ENCODE measurements around the gene RTN4RL1. TPM values are rescaled to one million over a fixed set of nuclear protein-coding genes. Genes with fewer than 3 reads are reported as not detected.
"Not testable (repeated sequence)": the region's sequence is repeated elsewhere in the genome, so short reads cannot be mapped to it uniquely, and the experiment has no call there.

Gene RTN4RL1
- total RNA-seq, 3 donors from 2014 or later: 0.14 to 0.47 (median 0.43) TPM

DNA sequence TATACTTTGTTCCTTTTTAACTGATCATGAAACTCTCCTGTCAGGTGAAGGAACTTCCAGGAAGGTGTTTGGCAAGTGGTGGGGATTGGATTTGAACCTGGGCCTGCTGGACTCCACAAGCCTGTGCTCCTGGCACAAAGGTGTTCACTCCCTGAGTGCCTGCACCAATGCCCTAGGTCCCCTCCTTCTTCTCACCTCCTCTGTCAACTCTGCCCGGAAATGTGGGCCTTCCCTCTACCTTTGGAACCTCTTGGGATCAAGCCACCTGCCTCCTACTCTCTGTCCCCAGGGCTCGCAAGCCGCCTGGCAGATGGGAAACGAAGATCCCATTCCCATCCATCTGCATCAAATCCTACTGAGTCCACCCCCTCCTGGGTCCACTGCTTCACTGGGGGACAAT, 40.0 kb downstream of the RTN4RL1 start:
- no peaks in the 10 kb centered on the region for H3K4me1 ChIP-seq (ENCODE audit: low read depth)
- intact Hi-C loops (cut with DNase I, micrococcal nuclease): no loop called here

DNA sequence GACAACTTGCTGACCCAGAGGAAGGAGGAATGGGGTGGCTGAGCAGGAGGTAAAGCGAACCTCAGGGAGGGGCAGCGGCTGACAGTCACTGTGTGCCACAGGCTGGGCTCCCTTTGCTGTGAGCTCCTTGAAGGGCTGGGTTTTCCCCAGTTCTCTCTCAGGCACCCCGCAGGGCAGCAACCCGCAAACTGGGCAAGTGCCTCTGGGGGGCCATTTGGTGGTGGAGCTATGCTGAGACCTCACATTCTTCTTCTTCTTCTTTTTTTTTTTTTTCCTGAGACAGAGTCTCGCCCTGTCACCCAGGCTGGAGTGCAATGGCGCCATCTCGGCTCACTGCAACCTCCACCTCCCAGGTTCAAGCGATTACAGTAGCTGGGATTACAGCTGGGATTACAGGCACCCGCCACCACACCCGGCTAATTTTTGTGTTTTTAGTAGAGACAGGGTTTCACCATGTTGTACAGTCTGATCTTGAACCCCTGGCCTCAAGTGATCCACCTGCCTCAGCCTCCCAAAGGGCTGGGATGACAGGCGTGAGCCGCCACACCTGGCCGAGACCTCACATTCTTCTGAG, 42.3 kb downstream of the RTN4RL1 start:
- H3K4me1 ChIP-seq (ENCODE audit: low read depth); DNase-seq; H3K4me3 ChIP-seq; H3K36me3 ChIP-seq (ENCODE audit: low read depth); intact Hi-C loops (cut with DNase I, micrococcal nuclease); H3K9me3 ChIP-seq; ATAC-seq: not testable (repeated sequence)

More for the DNA sequence above, 40.0 kb downstream of the RTN4RL1 start:
- no peaks in the 10 kb centered on the region for H3K36me3 ChIP-seq (ENCODE audit: low read depth)
- ATAC-seq (no peak), DNase-seq (no peak)
- no peaks in the 10 kb centered on the region for H3K9me3 ChIP-seq
- TF ChIP-seq, protein P1, sequence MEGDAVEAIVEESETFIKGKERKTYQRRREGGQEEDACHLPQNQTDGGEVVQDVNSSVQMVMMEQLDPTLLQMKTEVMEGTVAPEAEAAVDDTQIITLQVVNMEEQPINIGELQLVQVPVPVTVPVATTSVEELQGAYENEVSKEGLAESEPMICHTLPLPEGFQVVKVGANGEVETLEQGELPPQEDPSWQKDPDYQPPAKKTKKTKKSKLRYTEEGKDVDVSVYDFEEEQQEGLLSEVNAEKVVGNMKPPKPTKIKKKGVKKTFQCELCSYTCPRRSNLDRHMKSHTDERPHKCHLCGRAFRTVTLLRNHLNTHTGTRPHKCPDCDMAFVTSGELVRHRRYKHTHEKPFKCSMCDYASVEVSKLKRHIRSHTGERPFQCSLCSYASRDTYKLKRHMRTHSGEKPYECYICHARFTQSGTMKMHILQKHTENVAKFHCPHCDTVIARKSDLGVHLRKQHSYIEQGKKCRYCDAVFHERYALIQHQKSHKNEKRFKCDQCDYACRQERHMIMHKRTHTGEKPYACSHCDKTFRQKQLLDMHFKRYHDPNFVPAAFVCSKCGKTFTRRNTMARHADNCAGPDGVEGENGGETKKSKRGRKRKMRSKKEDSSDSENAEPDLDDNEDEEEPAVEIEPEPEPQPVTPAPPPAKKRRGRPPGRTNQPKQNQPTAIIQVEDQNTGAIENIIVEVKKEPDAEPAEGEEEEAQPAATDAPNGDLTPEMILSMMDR (IDR thresholded peaks at IDR 0.05): no peak
- H3K4me3 ChIP-seq: no peak overlapping the region

DNA sequence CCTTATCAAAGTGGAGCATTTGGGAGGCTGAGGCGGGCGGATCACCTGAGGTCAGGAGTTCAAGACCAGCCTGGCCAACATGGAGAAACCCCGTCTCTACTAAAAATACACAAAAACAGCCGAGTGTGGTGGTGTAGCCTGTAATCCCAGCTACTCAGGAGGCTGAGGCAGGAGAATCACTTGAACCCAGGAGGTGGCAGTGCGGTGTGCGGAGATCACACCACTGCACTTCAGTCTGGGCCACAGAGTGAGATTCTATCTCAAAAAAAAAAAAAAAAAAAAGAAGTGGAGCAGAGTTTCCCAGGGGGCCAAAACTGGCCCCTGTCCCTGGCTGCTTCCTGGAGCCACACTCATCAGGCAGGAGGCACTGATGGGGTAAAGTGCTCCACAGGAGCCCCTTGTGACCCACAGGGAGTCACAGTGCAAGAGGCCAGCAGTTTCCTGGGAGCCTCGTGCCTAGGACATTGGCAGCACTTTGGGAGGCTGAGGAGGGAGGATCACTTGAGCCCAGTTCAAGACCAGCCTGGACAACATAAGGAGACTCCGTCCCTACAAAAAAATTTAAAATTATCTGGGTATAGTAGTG, 44.4 kb downstream of the RTN4RL1 start:
- TF ChIP-seq, protein P1 (IDR thresholded peaks at IDR 0.05): no peak
- intact Hi-C loops (cut with DNase I, micrococcal nuclease): no loop called here
- Histone ChIP-seq H3K4me1 (ENCODE audit: low read depth) (no peaks in the 10 kb centered on the region), H3K9me3 (no peaks in the 10 kb centered on the region), H3K4me3 (no peak overlapping the region), H3K36me3 (ENCODE audit: low read depth) (no peaks in the 10 kb centered on the region)
- DNase-seq: no peak
- no peak for ATAC-seq

DNA sequence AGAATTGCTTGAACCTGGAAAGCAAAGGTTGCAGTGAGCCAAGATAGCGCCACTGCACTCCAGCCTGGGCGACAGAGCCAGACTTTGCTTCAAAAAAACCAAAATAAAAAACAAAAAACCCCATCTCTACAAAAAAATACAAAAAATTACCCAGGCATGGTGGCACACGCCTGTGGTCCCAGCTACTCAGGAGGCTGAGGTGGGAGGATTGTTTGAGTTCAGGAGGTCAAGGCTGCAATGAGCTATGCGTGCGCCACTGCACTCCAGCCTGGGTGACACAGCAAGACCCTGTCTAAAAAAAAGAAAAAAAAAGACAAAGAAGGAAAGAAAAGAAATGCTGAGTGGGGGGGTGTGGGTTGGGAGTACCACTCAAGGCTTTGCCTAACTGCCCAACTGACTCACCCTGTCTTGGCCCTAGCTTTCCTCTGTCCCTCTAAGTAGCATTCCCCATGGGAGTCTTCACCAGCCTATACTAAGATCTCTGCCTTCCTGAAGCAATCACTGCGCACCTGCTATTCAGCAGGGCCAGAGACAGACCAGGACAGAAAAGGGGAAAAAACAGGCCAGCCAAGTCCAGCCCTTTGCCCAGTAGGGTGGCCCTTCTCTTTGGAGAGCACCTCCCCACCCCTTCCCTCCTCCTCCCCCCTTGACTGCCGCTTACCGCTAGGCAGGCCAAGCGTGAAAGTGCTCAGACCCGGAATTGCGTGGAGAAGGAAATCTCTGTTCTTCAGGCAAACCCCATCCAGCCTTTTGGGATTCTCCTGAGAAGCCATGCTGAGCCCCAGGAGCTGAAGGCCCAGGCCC, 45.8 kb downstream of the RTN4RL1 start:
- Histone ChIP-seq H3K36me3 (ENCODE audit: low read depth) (no peaks in the 10 kb centered on the region), H3K4me1 (ENCODE audit: low read depth) (no peaks in the 10 kb centered on the region), H3K4me3 (no peak overlapping the region), H3K9me3 (no peaks in the 10 kb centered on the region)
- TF ChIP-seq, protein P1 (IDR thresholded peaks at IDR 0.05): no peak
- no peak for ATAC-seq
- intact Hi-C loops (cut with DNase I, micrococcal nuclease): no loop called here
- no peak for DNase-seq

DNA sequence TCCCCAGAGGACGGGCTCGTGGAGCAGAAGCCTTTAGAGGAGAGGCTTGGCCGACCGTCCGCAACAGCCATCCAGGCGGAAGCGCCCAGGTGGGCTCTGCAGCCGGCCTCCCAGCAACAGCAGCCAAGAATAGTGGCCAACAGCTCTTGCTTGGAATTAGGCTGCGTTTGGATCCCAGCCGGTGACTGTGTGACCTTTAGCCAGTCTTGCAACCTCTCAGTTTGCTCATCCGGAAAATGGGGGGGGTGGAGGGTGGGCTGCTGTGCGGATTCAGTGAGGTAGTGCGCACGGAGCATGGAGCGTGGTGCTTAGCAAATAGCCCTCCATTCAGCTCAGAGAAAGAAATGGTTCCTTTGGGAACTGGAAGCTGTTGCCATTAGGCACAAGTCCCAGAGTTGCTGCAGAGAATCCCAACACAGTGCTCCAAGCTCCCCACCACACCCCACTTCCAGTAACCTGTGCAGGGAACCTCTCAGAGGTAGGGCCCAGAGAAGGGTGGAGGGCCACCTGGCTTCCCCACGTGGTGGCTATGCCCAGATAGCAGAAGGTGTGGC, 46.7 kb downstream of the RTN4RL1 start:
- DNase-seq: no peak
- TF ChIP-seq, protein P1 (IDR thresholded peaks at IDR 0.05): no peak
- intact Hi-C loops (cut with DNase I, micrococcal nuclease): no loop called here
- H3K4me1 ChIP-seq (ENCODE audit: low read depth): no peaks in the 10 kb centered on the region
- ATAC-seq: no peak
- no peaks in the 10 kb centered on the region for H3K9me3 ChIP-seq
- no peaks in the 10 kb centered on the region for H3K36me3 ChIP-seq (ENCODE audit: low read depth)
- no peak overlapping the region for H3K4me3 ChIP-seq

All from mucosa of descending colon (tissue), 3 donors.